Choroid plexus epithelial cell (primary cell): ENCODE measurements around the gene SLC6A8.

Experiments used
- DNase-seq: peaks from one replicate; pipeline ENCODE4 v3.0.0-alpha.2; 2010; ENCODE audit warnings: low read depth
- H3K4me3 ChIP-seq: 2 replicates; pipeline ENCODE4 v1.5.1; 2011; ENCODE audit warnings: low read depth, mild to moderate bottlenecking, control low read depth, low read length, moderate library complexity
- CTCF ChIP-seq: conservative IDR thresholded peaks from 2 replicates; pipeline ENCODE4 v1.5.1; 2011; ENCODE audit warnings: low read depth, mild to moderate bottlenecking, control low read depth, inconsistent platforms, low read length, moderate library complexity

Gene SLC6A8

DNA sequence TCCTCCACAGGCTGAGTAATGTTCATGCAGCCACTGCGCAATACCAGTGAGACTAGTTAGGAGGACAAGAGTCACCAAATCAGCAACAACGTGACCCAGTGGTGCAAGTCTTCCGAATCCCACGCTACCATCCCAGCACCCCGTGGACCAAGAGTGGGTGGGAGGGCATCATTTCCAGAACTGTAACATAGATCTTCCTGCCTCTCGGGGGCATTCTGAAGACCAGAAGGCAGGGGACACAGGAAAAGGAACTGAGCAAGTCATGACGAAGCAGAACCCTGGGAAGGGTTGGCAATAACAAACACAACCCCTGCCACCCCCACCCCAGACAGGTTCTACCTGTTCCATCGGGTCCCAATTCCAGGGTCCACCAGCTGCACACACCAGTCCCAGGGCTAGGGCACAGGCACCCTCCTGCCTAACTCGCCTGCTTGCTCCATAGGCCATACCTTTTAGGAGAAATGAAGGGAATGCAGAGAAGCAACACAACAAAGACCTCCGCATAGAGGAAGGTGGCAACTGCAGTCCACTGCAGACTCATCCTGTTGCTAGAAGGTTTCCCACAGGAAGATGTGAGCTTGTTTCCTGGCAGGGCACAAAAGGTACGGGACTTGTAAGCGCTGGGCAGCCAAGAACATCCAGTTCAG is 35.1 kb downstream of the SLC6A8 start:
- no peak for TF ChIP-seq CTCF
- peak overlapping the region; percentile 66 for H3K4me3 ChIP-seq
- DNase-seq, result no peak

DNA sequence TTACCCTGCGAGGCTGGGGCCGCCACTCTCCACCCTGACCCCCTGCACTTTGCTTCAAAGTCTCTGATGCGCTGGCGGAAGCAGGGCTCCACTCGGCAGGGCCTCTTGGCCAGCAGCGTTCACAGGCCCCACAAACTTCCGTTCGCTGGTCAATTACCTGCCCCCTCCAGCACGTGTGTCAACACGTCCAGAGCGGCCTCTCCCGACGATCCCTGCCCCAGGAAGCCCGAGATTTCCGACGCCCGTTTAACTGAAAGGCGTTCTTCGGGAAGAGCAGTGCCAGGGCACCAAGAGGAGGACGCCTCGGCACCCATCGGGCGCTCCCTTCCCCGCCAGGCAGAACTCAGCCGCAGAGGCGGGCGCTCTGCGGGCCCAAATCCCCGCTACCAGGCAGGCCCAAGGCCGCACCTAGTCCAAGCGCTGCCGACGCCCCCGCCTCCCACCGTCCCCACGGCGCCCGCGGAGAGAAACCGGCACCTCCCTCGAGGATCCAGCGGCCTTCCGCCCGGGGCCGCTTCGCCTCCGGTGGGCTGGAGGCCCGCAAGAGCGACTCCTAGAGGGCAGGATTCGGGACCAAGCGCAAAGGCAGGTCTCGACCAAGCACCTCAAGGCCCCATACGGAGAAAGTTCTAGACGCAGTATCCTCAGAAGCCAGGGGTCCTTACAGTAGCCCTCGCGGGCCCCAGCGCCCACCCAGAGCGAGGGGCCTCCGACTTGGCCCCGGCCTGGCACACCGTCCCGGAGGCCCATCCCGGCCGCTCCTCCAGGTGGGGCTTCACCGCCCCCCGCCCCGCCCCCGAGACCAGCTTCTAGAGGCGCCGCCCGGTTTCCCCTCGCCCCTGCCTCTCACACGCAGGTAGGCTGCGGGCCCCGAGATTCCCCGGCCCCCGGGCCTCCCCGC is 35.9 kb downstream of the SLC6A8 start:
- peak overlapping the region; percentile 66 for H3K4me3 ChIP-seq
- TF ChIP-seq CTCF, result peak; percentile 53
- DNase-seq, result peak; percentile 55

- TF ChIP-seq CTCF, result no peak
- peak within 1 kb of the TSS; percentile 66 for H3K4me3 ChIP-seq
- peak; percentile 85 for DNase-seq
Measured at GRCh38 chrX:153724252-153725038, 36.7 kb downstream of the SLC6A8 start, which contains the start of the genes ABCD1 and BCAP31. ABCD1 (plus strand) TSS chrX:153724856; CDS start chrX:153725267, 411 bp downstream. BCAP31 (minus strand) TSS chrX:153724387; CDS start chrX:153723244, 1,143 bp downstream.

DNA sequence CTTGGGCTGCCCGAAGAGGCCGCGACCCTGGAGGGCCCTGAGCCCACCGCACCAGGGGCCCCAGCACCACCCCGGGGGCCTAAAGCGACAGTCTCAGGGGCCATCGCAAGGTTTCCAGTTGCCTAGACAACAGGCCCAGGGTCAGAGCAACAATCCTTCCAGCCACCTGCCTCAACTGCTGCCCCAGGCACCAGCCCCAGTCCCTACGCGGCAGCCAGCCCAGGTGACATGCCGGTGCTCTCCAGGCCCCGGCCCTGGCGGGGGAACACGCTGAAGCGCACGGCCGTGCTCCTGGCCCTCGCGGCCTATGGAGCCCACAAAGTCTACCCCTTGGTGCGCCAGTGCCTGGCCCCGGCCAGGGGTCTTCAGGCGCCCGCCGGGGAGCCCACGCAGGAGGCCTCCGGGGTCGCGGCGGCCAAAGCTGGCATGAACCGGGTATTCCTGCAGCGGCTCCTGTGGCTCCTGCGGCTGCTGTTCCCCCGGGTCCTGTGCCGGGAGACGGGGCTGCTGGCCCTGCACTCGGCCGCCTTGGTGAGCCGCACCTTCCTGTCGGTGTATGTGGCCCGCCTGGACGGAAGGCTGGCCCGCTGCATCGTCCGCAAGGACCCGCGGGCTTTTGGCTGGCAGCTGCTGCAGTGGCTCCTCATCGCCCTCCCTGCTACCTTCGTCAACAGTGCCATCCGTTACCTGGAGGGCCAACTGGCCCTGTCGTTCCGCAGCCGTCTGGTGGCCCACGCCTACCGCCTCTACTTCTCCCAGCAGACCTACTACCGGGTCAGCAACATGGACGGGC is 37.5 kb downstream of the SLC6A8 start:
- DNase-seq, result no peak
- TF ChIP-seq CTCF, result no peak
- H3K4me3 ChIP-seq, result peak overlapping the region; percentile 51

DNA sequence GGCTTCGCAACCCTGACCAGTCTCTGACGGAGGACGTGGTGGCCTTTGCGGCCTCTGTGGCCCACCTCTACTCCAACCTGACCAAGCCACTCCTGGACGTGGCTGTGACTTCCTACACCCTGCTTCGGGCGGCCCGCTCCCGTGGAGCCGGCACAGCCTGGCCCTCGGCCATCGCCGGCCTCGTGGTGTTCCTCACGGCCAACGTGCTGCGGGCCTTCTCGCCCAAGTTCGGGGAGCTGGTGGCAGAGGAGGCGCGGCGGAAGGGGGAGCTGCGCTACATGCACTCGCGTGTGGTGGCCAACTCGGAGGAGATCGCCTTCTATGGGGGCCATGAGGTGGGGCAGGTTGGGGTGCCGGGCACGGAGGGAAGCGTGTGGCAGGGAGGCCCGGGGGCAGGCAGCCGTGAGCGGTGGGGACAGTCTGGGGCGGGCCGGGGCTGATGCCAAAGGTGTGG is 38.1 kb downstream of the SLC6A8 start:
- no peak for TF ChIP-seq CTCF
- DNase-seq, result no peak
- no peak overlapping the region for H3K4me3 ChIP-seq
